IMR-90 (cell line): ENCODE measurements around the gene PYCR2. TPM values are rescaled to one million over a fixed set of nuclear protein-coding genes. Genes with fewer than 3 reads are reported as not detected.

Source experiments
- ATAC-seq: fragments of 200-7000 bp; cut with Tn5 transposase; 2 replicates; pipeline ENCODE4 v1.9.1; 2020; ENCODE audit warnings: low read depth, mild to moderate bottlenecking, moderate library complexity
- BruUV-seq: library from RNA; stranded (reverse); fragments of 400-500 nt; replicated peaks from 2 replicates; lab custom pipeline; 2021; lab: Mats Ljungman, UMichigan
- CTCF ChIA-PET: fragments of 300-600 bp; formaldehyde crosslinking; extraction: SDS; loops from one replicate; lab custom pipeline; 2021; ENCODE audit warnings: antibody characterized with exemption; lab: Yijun Ruan, JAX
- POLR2A ChIA-PET: fragments of 300-600 bp; sonication (Branson Sonifier 250); formaldehyde crosslinking; loops from one replicate; lab custom pipeline; 2022; ENCODE audit warnings: antibody characterized with exemption; ENCODE audit not compliant: unreplicated experiment; lab: Charles Lee
- DNase-seq: peaks from one replicate; pipeline ENCODE4 v3.0.0; 2013
- H2AFZ ChIP-seq: replicated peaks from 2 replicates; pipeline ENCODE3; 2013; ENCODE audit warnings: low read length, mild to moderate bottlenecking; ENCODE audit not compliant: poor library complexity
- H2AK5ac ChIP-seq: 2 replicates; pipeline ENCODE4 v1.6.1; 2013; ENCODE audit warnings: low read depth, low read length, inconsistent platforms
- H2AK9ac ChIP-seq: replicated peaks from 2 replicates; pipeline ENCODE3; 2013; ENCODE audit warnings: mild to moderate bottlenecking, low read depth, low read length, moderate library complexity; ENCODE audit not compliant: poor library complexity
- H2BK120ac ChIP-seq: 2 replicates; pipeline ENCODE4 v1.6.1; 2013; ENCODE audit warnings: low read depth, low read length, inconsistent platforms
- H2BK15ac ChIP-seq: 3 replicates; pipeline ENCODE4 v1.6.1; 2013; ENCODE audit warnings: low read depth, low read length, inconsistent platforms
- H2BK20ac ChIP-seq: 2 replicates; pipeline ENCODE4 v1.6.1; 2013; ENCODE audit warnings: low read depth, mild to moderate bottlenecking, inconsistent platforms, low read length, moderate library complexity
- H2BK5ac ChIP-seq: 2 replicates; pipeline ENCODE4 v1.6.1; 2013; ENCODE audit warnings: mild to moderate bottlenecking, low read depth, low read length, inconsistent platforms; ENCODE audit not compliant: poor library complexity, severe bottlenecking
- H3K14ac ChIP-seq: replicated peaks from 2 replicates; pipeline ENCODE4 v1.6.1; 2013; ENCODE audit warnings: low read depth, low read length, inconsistent platforms
- H3K18ac ChIP-seq: 2 replicates; pipeline ENCODE4 v1.6.1; 2013; ENCODE audit warnings: low read depth, low read length, control low read depth
- H3K23ac ChIP-seq: 2 replicates; pipeline ENCODE4 v1.6.1; 2013; ENCODE audit warnings: low read depth, low read length, inconsistent platforms
- H3K27ac ChIP-seq: 2 replicates; pipeline ENCODE4 v1.5.1; 2013; ENCODE audit warnings: mild to moderate bottlenecking, control low read depth, low read length; ENCODE audit not compliant: insufficient read depth
- H3K27me3 ChIP-seq: 2 replicates; pipeline ENCODE4 v1.6.1; 2013; ENCODE audit warnings: low read length; ENCODE audit not compliant: control insufficient read depth, insufficient read depth
- H3K36me3 ChIP-seq: 2 replicates; pipeline ENCODE4 v1.6.1; 2013; ENCODE audit warnings: low read length, mixed read lengths; ENCODE audit not compliant: control insufficient read depth, insufficient read depth
- H3K4ac ChIP-seq: 2 replicates; pipeline ENCODE4 v1.6.1; 2013; ENCODE audit warnings: low read depth, low read length, inconsistent platforms
- H3K4me1 ChIP-seq: 2 replicates; pipeline ENCODE4 v1.6.1; 2013; ENCODE audit warnings: low read length, mixed read lengths; ENCODE audit not compliant: control insufficient read depth, insufficient read depth
- H3K4me2 ChIP-seq: 2 replicates; pipeline ENCODE4 v1.6.1; 2013; ENCODE audit warnings: low read depth, mild to moderate bottlenecking, control low read depth, low read length, moderate library complexity
- H3K4me3 ChIP-seq: 2 replicates; pipeline ENCODE4 v1.5.1; 2013; ENCODE audit warnings: low read depth, mild to moderate bottlenecking, control low read depth, low read length, moderate library complexity; ENCODE audit not compliant: insufficient read depth
- H3K56ac ChIP-seq: 2 replicates; pipeline ENCODE4 v1.6.1; 2013; ENCODE audit warnings: low read length, inconsistent platforms; ENCODE audit not compliant: insufficient read depth; ENCODE audit errors: extremely low read depth
- H3K79me1 ChIP-seq, 2 experiments: 2 replicates each; pipeline ENCODE4 v1.6.1; 2013; ENCODE audit warnings: low read length in 2 of 2, inconsistent platforms in 1 of 2, low read depth in 1 of 2
- H3K9ac ChIP-seq: 2 replicates; pipeline ENCODE4 v1.6.1; 2013; ENCODE audit warnings: low read depth, low read length, control low read depth
- H3K9me1 ChIP-seq: 2 replicates; pipeline ENCODE4 v1.6.1; 2013; ENCODE audit warnings: low read length, inconsistent platforms; ENCODE audit not compliant: insufficient read depth
- H3K9me3 ChIP-seq: 2 replicates; pipeline ENCODE4 v1.6.1; 2013; ENCODE audit warnings: low read length; ENCODE audit not compliant: control insufficient read depth, insufficient read depth
- H4K20me1 ChIP-seq: 2 replicates; pipeline ENCODE4 v1.6.1; 2013; ENCODE audit warnings: low read length, inconsistent platforms; ENCODE audit not compliant: insufficient read depth
- H4K5ac ChIP-seq: 2 replicates; pipeline ENCODE4 v1.6.1; 2013; ENCODE audit warnings: mild to moderate bottlenecking, low read depth, low read length, control low read depth
- H4K8ac ChIP-seq, 2 experiments: 2 replicates each; pipeline ENCODE4 v1.6.1; 2013; ENCODE audit warnings: low read depth in 2 of 2, low read length in 2 of 2, control low read depth in 1 of 2, inconsistent platforms in 1 of 2
- H4K91ac ChIP-seq: 2 replicates; pipeline ENCODE4 v1.6.1; 2013; ENCODE audit warnings: low read depth, low read length, inconsistent platforms; ENCODE audit not compliant: insufficient read depth
- BHLHE40 ChIP-seq: fragments of 150-350 bp; IDR thresholded peaks from 2 replicates; pipeline ENCODE4 v1.6.1; 2016; ENCODE audit warnings: mild to moderate bottlenecking, low read depth, low read length
- CHD1 ChIP-seq: IDR thresholded peaks from 2 replicates; pipeline ENCODE4 v1.6.1; 2012; ENCODE audit warnings: low read depth, low read length, improper control_type of control experiment
- CTCF ChIP-seq: conservative IDR thresholded peaks from 2 replicates; pipeline ENCODE4 v1.5.1; 2012; ENCODE audit warnings: mild to moderate bottlenecking, low read depth, low read length, improper control_type of control experiment
- FOS ChIP-seq: fragments of 150-350 bp; IDR thresholded peaks from 2 replicates; pipeline ENCODE4 v1.6.1; 2016; ENCODE audit warnings: low read depth, low read length
- MAFK ChIP-seq: IDR thresholded peaks from 2 replicates; pipeline ENCODE4 v1.6.1; 2012; ENCODE audit warnings: low read depth, low read length, improper control_type of control experiment
- MAZ ChIP-seq: IDR thresholded peaks from 2 replicates; pipeline ENCODE4 v1.6.1; 2012; ENCODE audit warnings: low read depth, mild to moderate bottlenecking, low read length, improper control_type of control experiment, moderate library complexity, borderline replicate concordance
- MXI1 ChIP-seq: IDR thresholded peaks from 2 replicates; pipeline ENCODE4 v1.6.1; 2012; ENCODE audit warnings: low read depth, mild to moderate bottlenecking, low read length, moderate library complexity, borderline replicate concordance
- NFE2L2 ChIP-seq: fragments of 150-350 bp; IDR thresholded peaks from 2 replicates; pipeline ENCODE4 v1.6.1; 2016; ENCODE audit warnings: low read depth, mild to moderate bottlenecking, low read length
- POLR2A ChIP-seq: IDR thresholded peaks from 2 replicates; pipeline ENCODE4 v1.6.1; 2012; ENCODE audit warnings: mild to moderate bottlenecking, low read depth, low read length
- RAD21 ChIP-seq: IDR thresholded peaks from 2 replicates; pipeline ENCODE4 v1.6.1; 2012; ENCODE audit warnings: low read length, improper control_type of control experiment
- RCOR1 ChIP-seq: IDR thresholded peaks from 2 replicates; pipeline ENCODE4 v1.6.1; 2012; ENCODE audit warnings: mild to moderate bottlenecking, low read length, improper control_type of control experiment; ENCODE audit not compliant: insufficient replicate concordance
- RFX5 ChIP-seq: IDR thresholded peaks from 2 replicates; pipeline ENCODE4 v1.8.0; 2012; ENCODE audit warnings: low read depth, mild to moderate bottlenecking, low read length, moderate library complexity
- SMC3 ChIP-seq: fragments of 150-350 bp; IDR thresholded peaks from 2 replicates; pipeline ENCODE4 v1.6.1; 2016; ENCODE audit warnings: low read depth, mild to moderate bottlenecking, antibody characterized with exemption, low read length, moderate library complexity
- WGBS, 2 experiments: methylation state at CpG; one replicate each; pipeline versions ENCODE4 v1.1.5 to v1.1.7; 2013; ENCODE audit warnings: missing lambda C conversion rate in 2 of 2; ENCODE audit not compliant: insufficient read length in 1 of 2; ENCODE audit errors: extremely low coverage in 2 of 2; 5-methylcytosine and 5-hydroxymethylcytosine counted together
- dilution Hi-C: fragments of 300-500 bp; cut with HindIII; formaldehyde crosslinking; loops from one replicate; pipeline ENCODE4 v1.14.3; 2018; ENCODE audit warnings: low sequenced_read_pairs; ENCODE audit not compliant: unreplicated experiment
- in situ Hi-C: fragments of 300-500 bp; cut with MboI; formaldehyde crosslinking; loops from 3 replicates; pipeline ENCODE4 v1.14.3; 2019; ENCODE audit warnings: low sequenced_read_pairs, inconsistent platforms, mixed read lengths
- intact Hi-C: fragments of 100-400 bp; cut with micrococcal nuclease; formaldehyde crosslinking; loops from 2 replicates; pipeline ENCODE4 v1.10.0; 2022
- polyA plus RNA-seq, 3 experiments: library from polyadenylated mRNA; depleted of rRNA; stranded (reverse); fragments of >200 nt; gene quantifications; 2 replicates each; pipeline ENCODE4 v1.2.3, GENCODE V29; 2012; ENCODE audit warnings: low replicate concordance in 1 of 3
- total RNA-seq: library from RNA; depleted of rRNA; stranded (reverse); fragments of >200 nt; gene quantifications from 2 replicates; pipeline ENCODE4 v1.2.3, GENCODE V29; 2012
- TF ChIP-seq, protein P1 (sequence below): fragments of 150-350 bp; IDR thresholded peaks from 2 replicates; pipeline ENCODE4 v1.6.1; 2016; ENCODE audit warnings: low read depth, mild to moderate bottlenecking, low read length, moderate library complexity, borderline replicate concordance
- TF ChIP-seq, protein P2 (sequence below): fragments of 150-350 bp; IDR thresholded peaks from 2 replicates; pipeline ENCODE4 v1.6.1; 2017; ENCODE audit warnings: mild to moderate bottlenecking, antibody characterized with exemption, low read length, low read depth

Gene PYCR2
- total and polyA plus RNA-seq, 2 of the 4 experiments (the other 2 are of a cell fraction) = 34.4 to 68.1 TPM

DNA sequence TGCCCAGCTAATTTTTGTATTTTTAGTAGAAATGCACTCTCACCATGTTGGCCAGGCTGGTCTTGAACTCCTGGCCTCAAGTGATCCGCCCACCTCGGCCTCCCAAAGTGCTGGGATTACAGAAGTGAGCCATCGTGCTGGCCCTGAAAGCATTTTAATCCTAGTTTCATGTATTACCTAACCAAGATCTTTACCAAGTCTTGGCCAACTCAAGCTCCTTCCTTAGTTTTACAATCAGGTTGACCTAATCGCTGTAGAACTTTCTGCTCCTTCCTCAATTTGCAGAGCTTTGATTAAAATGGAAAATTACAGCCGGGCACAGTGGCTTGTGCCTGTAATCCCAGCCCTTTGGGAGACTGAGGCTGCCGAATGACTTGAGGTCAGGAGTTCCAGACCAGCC lies 38.7 kb downstream of the PYCR2 start:
- Histone ChIP-seq H3K14ac (no peak overlapping the region), H4K8ac (no peak overlapping the region), H3K23ac (no peak overlapping the region), H2BK120ac (no peak overlapping the region), H3K9ac (no peak overlapping the region), H4K91ac (no peak overlapping the region), H3K56ac (no peak overlapping the region), H3K36me3 (no peaks in the 10 kb centered on the region), H3K27ac (no peak overlapping the region), H2BK15ac (no peak overlapping the region), H3K9me3 (no peaks in the 10 kb centered on the region), H3K79me1 (peaks cover 12 to 25% of the 10 kb centered on the region in 2 experiments; a peak in 3 of 4 replicates), H3K18ac (no peak overlapping the region), H3K9me1 (peaks cover 7% of the 10 kb centered on the region; the same call in 1 of the 2 replicates), H4K5ac (no peak overlapping the region), H3K27me3 (no peaks in the 10 kb centered on the region), H2BK20ac (no peak overlapping the region), H2AK9ac (no peak overlapping the region), H3K4me2 (no peak overlapping the region), H2AK5ac (no peak overlapping the region), H3K4me3 (no peak overlapping the region), H2AFZ (no peak overlapping the region), H2BK5ac (no peak overlapping the region), H3K4ac (no peak overlapping the region), H3K4me1 (peaks cover 12% of the 10 kb centered on the region; the same call in 1 of the 2 replicates), H4K20me1 (peaks cover 12% of the 10 kb centered on the region)
- no peak for ATAC-seq
- CTCF ChIA-PET = no interaction called here
- TF ChIP-seq MAZ = no peak
- TF ChIP-seq, protein P1, sequence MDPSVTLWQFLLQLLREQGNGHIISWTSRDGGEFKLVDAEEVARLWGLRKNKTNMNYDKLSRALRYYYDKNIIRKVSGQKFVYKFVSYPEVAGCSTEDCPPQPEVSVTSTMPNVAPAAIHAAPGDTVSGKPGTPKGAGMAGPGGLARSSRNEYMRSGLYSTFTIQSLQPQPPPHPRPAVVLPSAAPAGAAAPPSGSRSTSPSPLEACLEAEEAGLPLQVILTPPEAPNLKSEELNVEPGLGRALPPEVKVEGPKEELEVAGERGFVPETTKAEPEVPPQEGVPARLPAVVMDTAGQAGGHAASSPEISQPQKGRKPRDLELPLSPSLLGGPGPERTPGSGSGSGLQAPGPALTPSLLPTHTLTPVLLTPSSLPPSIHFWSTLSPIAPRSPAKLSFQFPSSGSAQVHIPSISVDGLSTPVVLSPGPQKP = no peak
- no peak for TF ChIP-seq RAD21
- no peak for TF ChIP-seq POLR2A
- no peak for TF ChIP-seq RCOR1
- no peak for TF ChIP-seq MAFK
- TF ChIP-seq, protein P2, sequence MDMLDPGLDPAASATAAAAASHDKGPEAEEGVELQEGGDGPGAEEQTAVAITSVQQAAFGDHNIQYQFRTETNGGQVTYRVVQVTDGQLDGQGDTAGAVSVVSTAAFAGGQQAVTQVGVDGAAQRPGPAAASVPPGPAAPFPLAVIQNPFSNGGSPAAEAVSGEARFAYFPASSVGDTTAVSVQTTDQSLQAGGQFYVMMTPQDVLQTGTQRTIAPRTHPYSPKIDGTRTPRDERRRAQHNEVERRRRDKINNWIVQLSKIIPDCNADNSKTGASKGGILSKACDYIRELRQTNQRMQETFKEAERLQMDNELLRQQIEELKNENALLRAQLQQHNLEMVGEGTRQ = no peak
- TF ChIP-seq FOS = no peak
- no peak for TF ChIP-seq CTCF
- no peak for TF ChIP-seq MXI1
- no peak for TF ChIP-seq SMC3
- no peak for TF ChIP-seq NFE2L2
- no peak for TF ChIP-seq BHLHE40
- no peak for TF ChIP-seq RFX5
- TF ChIP-seq CHD1 = no peak
- in situ Hi-C loops = no loop called here
- intact Hi-C loops = no loop called here
- WGBS, 2 experiments = no CpG with 5 or more reads among the region's 6 CpGs
- DNase-seq = no peak
- POLR2A ChIA-PET = no interaction called here
- no TSS peak for BruUV-seq
- dilution Hi-C loops = no loop called here
